Aorta (tissue), 5 donors: ENCODE measurements around the gene ANKRD1. TPM values are rescaled to one million over a fixed set of nuclear protein-coding genes. Genes with fewer than 3 reads are reported as not detected.

Experiments
- ATAC-seq: fragments of 200-7000 bp; cut with Tn5 transposase; one replicate; pipeline ENCODE4 v1.9.1; 2022; ENCODE audit warnings: moderate library complexity; ENCODE audit not compliant: low FRiP score
- DNase-seq, 2 donors: peaks; one replicate each; pipeline ENCODE4 v3.0.0-alpha.2; 2020
- H3K27ac ChIP-seq, 2 donors: one replicate each; pipeline ENCODE4 v1.5.1; 2013; ENCODE audit warnings: low read length in 2 of 2, mild to moderate bottlenecking in 2 of 2, moderate library complexity in 2 of 2, control low read depth in 1 of 2, inconsistent platforms in 1 of 2, low read depth in 1 of 2
- H3K27me3 ChIP-seq, 2 donors: one replicate each; pipeline ENCODE4 v1.6.1; 2013; ENCODE audit warnings: control low read depth in 1 of 2, low read length in 1 of 2, mild to moderate bottlenecking in 1 of 2, moderate library complexity in 1 of 2; ENCODE audit not compliant: insufficient read depth in 2 of 2, control insufficient read depth in 1 of 2
- H3K36me3 ChIP-seq, 2 donors: one replicate each; pipeline ENCODE4 v1.6.1; 2013; ENCODE audit warnings: control low read depth in 1 of 2, low read length in 1 of 2, mild to moderate bottlenecking in 1 of 2; ENCODE audit not compliant: insufficient read depth in 2 of 2, control insufficient read depth in 1 of 2
- H3K4me1 ChIP-seq, 2 donors: one replicate each; pipeline ENCODE4 v1.6.1; 2013; ENCODE audit warnings: low read length in 2 of 2, control low read depth in 1 of 2, mild to moderate bottlenecking in 1 of 2, moderate library complexity in 1 of 2; ENCODE audit not compliant: insufficient read depth in 2 of 2, control insufficient read depth in 1 of 2
- H3K4me3 ChIP-seq, 2 donors: one replicate each; pipeline ENCODE4 v1.5.1; 2013; ENCODE audit warnings: low read length in 2 of 2, control low read depth in 1 of 2, mild to moderate bottlenecking in 1 of 2
- H3K9me3 ChIP-seq: one replicate; pipeline ENCODE4 v1.6.1; 2013; ENCODE audit warnings: mild to moderate bottlenecking, low read length; ENCODE audit not compliant: control insufficient read depth
- WGBS, 2 donors: extraction: QIAGEN DNeasy Blood & Tissue Kit; methylation state at CpG; one replicate each; pipeline ENCODE4 v1.1.7; 2013; 5-methylcytosine and 5-hydroxymethylcytosine counted together
- intact Hi-C, 2 donors: fragments of 100-400 bp; cut with DNase I; formaldehyde crosslinking; loops; one replicate each; pipeline versions ENCODE4 v1.14.2 to v1.15.0; 2022
- polyA plus RNA-seq, 2 donors: library from polyadenylated mRNA; stranded (reverse); fragments of 200-250 nt; gene quantifications; one replicate each; pipeline ENCODE4 v1.2.3, GENCODE V29; 2013
- total RNA-seq, 2 donors: library from RNA; stranded (reverse); fragmentation: NEBNext Ultra II Directional; extraction: Animal tissue kit (Norgen Biotek cat#: 25700); gene quantifications; one replicate each; pipeline ENCODE4 v1.2.1, GENCODE V29; 2021
- donor health status: healthy with polysubstance abuse.
- donor health status: Bipolar disorder and iron deficiency.
- donor health status: DM: no; HTN: no; CAD: no.
- donor health status: DM: no; HTN: no; CAD: no.
- donor health status: DM: yes; HTN: yes; CAD: no.

ANKRD1 gene
- total and polyA plus RNA-seq, 4 donors = 0.30 to 62.9 (median 21.5) TPM

DNA sequence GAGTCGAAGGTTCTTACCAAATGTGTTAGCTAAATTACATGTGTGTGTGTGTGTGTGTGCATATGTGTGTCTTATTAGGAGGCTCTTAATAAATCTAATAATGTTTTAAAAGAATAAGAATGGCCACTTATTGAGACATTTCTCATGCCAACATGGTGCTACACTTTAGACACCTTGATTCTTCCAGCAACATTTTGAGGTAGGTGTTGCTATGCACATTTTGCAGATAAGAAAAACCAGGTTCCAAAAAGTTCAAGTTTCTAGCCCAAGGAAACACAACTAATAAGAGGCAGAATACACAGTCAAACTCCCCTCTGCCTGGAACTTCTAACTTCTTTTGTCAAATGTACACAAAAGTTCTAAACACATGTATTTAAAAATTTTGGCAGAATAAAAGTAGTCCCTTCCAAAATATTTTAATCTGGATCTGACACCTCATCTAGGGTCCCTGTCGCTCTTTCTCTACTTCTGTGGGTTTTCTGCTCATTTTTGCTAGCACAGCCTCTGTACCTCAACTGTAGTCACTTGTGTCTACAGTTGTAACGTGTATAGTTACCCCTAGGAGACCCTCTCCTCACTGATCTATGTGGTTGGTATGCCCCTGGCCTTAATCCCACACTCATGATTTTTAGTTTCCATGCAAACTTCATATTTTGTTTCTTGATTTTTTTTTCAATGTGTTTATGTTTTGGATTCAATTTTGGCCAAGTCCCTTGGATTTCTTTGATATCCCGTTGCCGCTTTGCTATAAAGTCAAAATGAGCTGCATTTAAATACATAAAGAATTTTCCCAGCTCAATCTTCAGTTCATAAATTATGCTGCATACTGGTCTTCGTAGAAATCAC lies 4.3 kb downstream of the ANKRD1 start:
- H3K27ac ChIP-seq = no peak overlapping the region
- no peaks in the 10 kb centered on the region for H3K4me1 ChIP-seq
- no peaks in the 10 kb centered on the region for H3K27me3 ChIP-seq
- no peak overlapping the region for H3K4me3 ChIP-seq
- 87 to 91% methylated on average over 6 of the region's 6 CpGs for WGBS, 2 donors
- ATAC-seq (no peak), DNase-seq (no peak)
- intact Hi-C loops = loop anchor here in 1 of 2 donors (10.0 kb wide), 1 partner anchor 128 kb away; no protein-coding TSS in a partner anchor
- H3K36me3 ChIP-seq = no peaks in the 10 kb centered on the region
- H3K9me3 ChIP-seq = no peaks in the 10 kb centered on the region

DNA sequence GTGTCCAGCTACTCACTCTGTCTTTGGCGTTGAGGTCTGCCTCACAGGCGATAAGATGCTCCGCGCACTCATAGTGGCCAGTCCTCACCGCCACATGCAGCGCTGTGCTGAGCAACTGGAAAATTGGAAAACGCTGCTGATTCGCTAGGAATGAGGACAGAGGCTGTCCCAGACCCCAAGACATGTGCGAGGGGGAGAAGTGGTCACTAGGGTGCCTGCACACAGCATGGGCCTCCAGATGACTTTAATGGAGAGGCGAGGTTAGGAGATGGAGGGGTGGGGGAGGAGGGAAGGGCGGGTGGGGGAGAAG lies 5.2 kb downstream of the ANKRD1 start:
- intact Hi-C loops = loop anchor here in 1 of 2 donors (10.0 kb wide), 1 partner anchor 129 kb away; no protein-coding TSS in a partner anchor
- ATAC-seq (no peak), DNase-seq (no peak)
- Histone ChIP-seq H3K27me3 (no peaks in the 10 kb centered on the region), H3K27ac (no peak overlapping the region), H3K4me1 (no peaks in the 10 kb centered on the region), H3K4me3 (no peak overlapping the region), H3K36me3 (no peaks in the 10 kb centered on the region), H3K9me3 (no peaks in the 10 kb centered on the region)
- 85 to 86% methylated on average over 10 to 11 of the region's 11 CpGs for WGBS, 2 donors

DNA sequence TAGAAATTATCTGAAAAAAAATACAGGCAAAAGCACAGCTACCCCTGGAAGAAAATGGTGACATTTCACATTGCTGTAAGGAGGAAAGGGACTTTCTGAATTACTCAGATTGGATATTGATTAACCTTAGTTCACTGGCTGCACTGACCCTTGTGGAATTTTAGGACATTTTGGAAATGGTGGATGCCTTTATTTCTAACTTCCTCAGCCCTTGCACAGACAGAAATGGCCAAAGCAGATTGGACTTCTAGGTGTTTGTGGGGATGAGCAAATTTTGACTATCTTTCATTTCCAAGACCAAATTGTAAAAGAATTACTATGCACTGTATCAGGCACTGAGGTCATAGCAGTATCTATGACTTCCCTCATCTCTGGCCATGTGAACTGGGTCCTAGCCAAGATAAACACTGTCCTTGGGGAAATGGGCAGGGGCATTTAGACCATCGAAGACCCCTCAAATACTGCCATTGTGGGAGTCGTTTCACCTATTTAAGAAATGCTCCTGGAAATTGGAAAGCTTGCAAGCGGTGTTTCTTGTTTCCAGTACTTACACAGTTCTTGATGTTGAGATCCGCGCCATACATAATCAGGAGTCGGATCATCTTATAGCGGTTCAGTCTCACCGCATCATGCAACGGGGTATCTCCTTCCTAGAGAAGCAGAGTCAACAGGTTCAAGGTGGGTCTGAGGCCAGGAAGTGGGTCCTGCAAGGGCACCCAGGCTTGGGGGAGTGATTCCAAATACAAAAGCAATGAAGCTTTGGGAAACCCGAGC lies 5.7 kb downstream of the ANKRD1 start:
- 75 to 80% methylated on average over 10 of the region's 10 CpGs for whole genome bisulfite sequencing, 2 donors
- intact Hi-C loops = loop anchor here (5.0 to 10.0 kb wide), 2 partner anchors 130 to 337 kb away; no protein-coding TSS in a partner anchor
- ATAC-seq = no peak
- DNase-seq = no peak
- no peaks in the 10 kb centered on the region for H3K9me3 ChIP-seq
- H3K36me3 ChIP-seq = no peaks in the 10 kb centered on the region
- no peaks in the 10 kb centered on the region for H3K27me3 ChIP-seq
- no peaks in the 10 kb centered on the region for H3K4me1 ChIP-seq
- no peak overlapping the region for H3K4me3 ChIP-seq
- H3K27ac ChIP-seq = no peak overlapping the region

DNA sequence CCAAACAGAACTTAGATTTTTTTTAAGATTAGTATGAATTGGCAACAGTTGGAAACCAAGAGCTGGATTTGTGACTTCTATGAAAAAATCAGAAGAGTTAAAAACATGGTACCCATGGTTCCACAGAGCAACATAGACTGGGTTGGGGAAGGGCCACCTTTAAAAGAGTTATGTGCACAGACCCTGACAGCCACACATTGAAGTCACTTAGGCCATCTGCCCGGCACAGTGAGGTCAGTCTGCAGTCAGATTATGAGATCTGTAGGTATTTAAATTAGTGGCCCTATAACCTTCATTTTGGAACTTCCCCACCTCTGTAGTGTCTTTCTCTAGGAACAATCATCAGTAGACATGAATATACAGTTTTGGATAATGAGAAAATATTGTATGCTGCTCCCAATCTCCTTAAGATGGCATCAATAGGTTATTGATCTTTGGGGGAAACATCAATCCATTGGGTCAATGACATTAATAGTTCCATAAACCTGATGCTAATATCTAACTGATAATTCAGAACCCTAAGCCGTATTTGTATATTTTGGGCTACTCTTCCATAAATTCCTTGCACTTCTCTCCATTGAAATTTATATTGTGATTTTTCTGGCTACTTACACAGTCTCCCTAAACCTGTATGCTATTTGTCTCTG lies 7.0 kb downstream of the ANKRD1 start:
- H3K9me3 ChIP-seq = no peaks in the 10 kb centered on the region
- no peak for DNase-seq
- H3K27ac ChIP-seq = no peak overlapping the region
- no peaks in the 10 kb centered on the region for H3K27me3 ChIP-seq
- H3K4me3 ChIP-seq = no peak overlapping the region
- ATAC-seq = no peak
- no peaks in the 10 kb centered on the region for H3K4me1 ChIP-seq
- 95 to 100% methylated on average over 2 of the region's 2 CpGs for WGBS, 2 donors
- H3K36me3 ChIP-seq = no peaks in the 10 kb centered on the region
- intact Hi-C loops = loop anchor here (5.0 to 10.0 kb wide), 2 partner anchors 131 to 338 kb away; no protein-coding TSS in a partner anchor

DNA sequence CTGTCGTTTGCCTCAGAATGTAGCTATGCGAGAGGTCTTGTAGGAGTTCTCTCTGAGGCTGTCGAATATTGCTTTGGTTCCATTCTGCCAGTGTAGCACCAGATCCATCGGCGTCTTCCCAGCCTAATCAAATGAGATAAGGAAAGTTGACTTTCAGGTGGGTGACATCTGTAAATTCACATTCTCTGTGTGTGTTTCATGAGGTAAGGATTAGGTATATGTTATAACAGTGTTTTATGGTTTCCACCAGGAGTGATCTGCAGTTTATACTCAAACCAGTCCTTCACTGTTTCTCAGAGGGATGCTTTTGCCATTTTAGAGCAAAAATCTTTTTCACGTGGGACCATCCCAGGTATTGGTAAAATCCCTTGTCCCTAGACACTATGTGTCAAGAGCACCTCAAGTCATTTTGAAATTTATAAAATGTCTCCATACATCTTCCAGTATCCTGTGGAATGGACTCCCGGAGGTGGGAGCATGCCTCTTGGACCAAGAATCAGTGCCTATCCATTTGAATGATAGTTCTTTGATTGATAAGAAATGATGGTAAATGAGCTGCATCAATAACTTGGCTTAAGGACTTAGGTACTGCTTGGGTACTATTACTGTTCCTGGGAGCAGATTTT lies 7.9 kb downstream of the ANKRD1 start:
- no peaks in the 10 kb centered on the region for H3K9me3 ChIP-seq
- no peaks in the 10 kb centered on the region for H3K27me3 ChIP-seq
- ATAC-seq (no peak), DNase-seq (no peak)
- H3K4me1 ChIP-seq = no peaks in the 10 kb centered on the region
- no peak overlapping the region for H3K27ac ChIP-seq
- 94 to 96% methylated on average over 7 of the region's 7 CpGs for WGBS, 2 donors
- intact Hi-C loops = loop anchor here (5.0 to 10.0 kb wide), 2 partner anchors 132 to 339 kb away; no protein-coding TSS in a partner anchor
- no peak overlapping the region for H3K4me3 ChIP-seq
- no peaks in the 10 kb centered on the region for H3K36me3 ChIP-seq

DNA sequence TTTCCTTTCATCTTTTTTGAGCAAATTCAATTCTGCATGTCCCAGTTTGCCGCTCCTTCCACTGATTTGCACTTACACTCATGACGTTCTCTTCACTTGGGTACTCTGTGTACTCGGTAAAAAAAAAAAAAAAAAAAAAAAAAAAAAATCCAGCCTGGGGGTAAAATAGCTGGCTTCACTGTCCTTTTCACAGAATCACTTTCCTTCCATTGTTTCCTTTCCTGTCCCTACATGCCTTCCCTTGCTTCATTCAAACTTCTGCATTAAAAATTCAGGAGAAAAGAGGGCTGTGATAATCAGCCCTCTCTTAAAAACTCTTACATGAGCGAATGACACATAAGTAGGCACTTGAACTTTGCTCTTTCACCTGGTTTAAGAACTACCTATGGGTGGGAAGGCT lies 8.7 kb downstream of the ANKRD1 start:
- WGBS, 2 donors = 58 to 66% methylated on average over 4 of the region's 4 CpGs
- intact Hi-C loops = loop anchor here (5.0 to 10.0 kb wide), 2 partner anchors 133 to 340 kb away; no protein-coding TSS in a partner anchor

DNA sequence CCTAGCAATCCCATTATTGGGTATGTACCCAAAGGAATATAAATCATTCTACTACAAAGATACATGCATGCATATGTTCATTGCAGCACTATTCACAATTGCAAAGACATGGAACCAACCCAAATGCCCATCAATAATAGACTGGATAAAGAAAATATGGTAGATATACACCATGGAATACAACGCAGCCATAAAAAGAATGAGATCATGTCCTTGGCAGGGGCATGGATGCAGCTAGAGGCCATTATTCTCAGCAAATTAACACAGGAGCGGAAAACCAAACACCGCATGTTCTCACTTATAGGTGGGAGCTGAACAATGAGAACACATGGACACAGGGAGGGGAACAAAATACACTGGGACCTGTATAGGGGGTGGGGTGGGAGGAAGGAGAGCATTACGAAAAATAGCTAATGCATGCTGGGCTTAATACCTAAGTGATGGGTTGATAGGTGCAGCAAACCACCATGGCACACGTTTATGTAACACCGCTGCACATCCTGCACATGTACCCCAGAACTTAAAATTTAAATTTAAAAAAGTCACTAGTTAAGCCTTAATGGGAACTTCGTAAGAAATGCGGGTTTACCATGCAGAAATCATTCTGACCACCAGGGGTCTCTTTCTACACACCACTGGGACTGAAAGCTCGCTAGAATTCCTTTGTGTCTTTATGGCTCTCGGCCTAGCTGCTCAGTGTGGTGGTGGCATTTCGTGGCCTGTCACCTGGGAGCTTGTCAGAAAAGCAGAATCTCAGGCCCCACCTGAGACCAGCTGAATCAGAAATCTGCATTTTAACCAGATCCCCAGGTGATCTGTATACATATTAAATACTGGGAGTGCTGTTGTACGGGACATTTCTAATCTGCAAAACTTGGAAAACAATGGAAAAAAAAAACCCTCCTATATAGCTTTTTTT lies 9.5 kb downstream of the ANKRD1 start:
- peak in 1 of 2 donors; percentile 49 for DNase-seq

More for the DNA sequence above, 8.7 kb downstream of the ANKRD1 start:
- DNase-seq (no peak), ATAC-seq (no peak)
- Histone ChIP-seq H3K36me3 (no peaks in the 10 kb centered on the region), H3K9me3 (no peaks in the 10 kb centered on the region), H3K27me3 (no peaks in the 10 kb centered on the region), H3K4me3 (no peak overlapping the region), H3K27ac (no peak overlapping the region), H3K4me1 (no peaks in the 10 kb centered on the region)

More for the DNA sequence above, 9.5 kb downstream of the ANKRD1 start:
- Histone ChIP-seq H3K9me3 (no peaks in the 10 kb centered on the region), H3K27ac (no peak overlapping the region), H3K4me3 (no peak overlapping the region), H3K36me3 (no peaks in the 10 kb centered on the region), H3K4me1 (no peaks in the 10 kb centered on the region), H3K27me3 (no peaks in the 10 kb centered on the region)
- intact Hi-C loops = loop anchor here (2.0 to 10.0 kb wide), 3 partner anchors 59 to 341 kb away; no protein-coding TSS in a partner anchor
- WGBS, 2 donors = 27 to 31% methylated on average over 12 of the region's 12 CpGs
- ATAC-seq = peak; percentile 86
